ENCODE data around the gene CHD8. TPM values are rescaled to one million over a fixed set of nuclear protein-coding genes. Genes with fewer than 3 reads are reported as not detected.

Gene CHD8
- total RNA-seq, 1 experiment from 2014 or later: 135 TPM

DNA sequence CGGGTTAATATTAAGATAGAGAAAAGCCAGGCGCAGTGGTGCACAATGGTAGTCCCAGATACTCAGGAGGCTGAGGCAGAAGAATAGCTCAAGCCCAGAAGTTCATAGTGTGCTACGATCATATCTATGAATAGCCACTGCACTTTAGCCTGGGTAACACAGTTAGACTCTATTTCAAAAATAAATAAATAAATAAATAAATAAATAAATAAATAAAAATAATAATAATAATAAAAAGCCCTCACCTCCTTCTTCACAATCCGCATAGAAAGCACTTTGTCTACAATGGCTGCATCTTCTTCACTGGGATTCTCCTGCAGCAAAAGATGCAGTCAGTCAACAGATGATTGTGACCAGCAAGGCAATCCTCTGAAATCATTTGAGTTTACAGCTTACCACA is 40.6 kb downstream of the CHD8 start:
- Histone ChIP-seq H4K20me1 (ENCODE audit: control insufficient read depth, insufficient read depth, insufficient read length) (no peaks in the 10 kb centered on the region), H3K79me2 (ENCODE audit: insufficient read depth, low read length) (no peaks in the 10 kb centered on the region), H2BK15ac (ENCODE audit: low read depth, low read length) (no peak overlapping the region), H2BK120ac (ENCODE audit: low read depth, low read length, poor library complexity, severe bottlenecking) (no peak overlapping the region), H3K79me1 (ENCODE audit: insufficient read depth, low read depth, low read length, poor library complexity, severe bottlenecking) (peaks cover 6% of the 10 kb centered on the region), H2AK5ac (ENCODE audit: insufficient read length, low read length) (no peak overlapping the region), H3K18ac (ENCODE audit: insufficient read length, low read depth, low read length) (no peak overlapping the region), H3K9me3 (ENCODE audit: control insufficient read depth, low read depth, low read length) (no peaks in the 10 kb centered on the region), H2BK12ac (ENCODE audit: insufficient read length, low read depth, low read length) (no peak overlapping the region), H4K5ac (ENCODE audit: insufficient read length, low read depth, low read length) (no peak overlapping the region), H2BK20ac (ENCODE audit: low read depth, low read length, poor library complexity, severe bottlenecking) (no peak overlapping the region), H3K4ac (ENCODE audit: low read depth, low read length) (no peak overlapping the region), H3K4me2 (ENCODE audit: insufficient read depth, insufficient read length, low read length) (no peak overlapping the region), H3T11ph (ENCODE audit: low read length) (no peak overlapping the region), H4K91ac (ENCODE audit: insufficient read length, low read depth, low read length) (no peak overlapping the region), H3K9ac (ENCODE audit: extremely low read depth, insufficient read length, low read length) (no peak overlapping the region), H2AFZ (ENCODE audit: low read length) (no peak overlapping the region), H2BK5ac (ENCODE audit: insufficient read length, low read length) (no peak overlapping the region), H3K23ac (ENCODE audit: insufficient read length, low read depth, low read length) (no peak overlapping the region), H3K27ac (ENCODE audit: insufficient read length, low read depth, low read length) (no peak overlapping the region), H3K4me1 (ENCODE audit: insufficient read depth, low read length) (no peaks in the 10 kb centered on the region), H4K8ac (replicated peaks; ENCODE audit: insufficient read length, low read depth, low read length) (no peak overlapping the region), H3K27me3 (ENCODE audit: insufficient read depth, low read length) (no peaks in the 10 kb centered on the region), H3K56ac (ENCODE audit: insufficient read length, low read depth, low read length) (no peak overlapping the region), H3K23me2 (ENCODE audit: insufficient read length, low read depth, low read length, poor library complexity, severe bottlenecking) (no peaks in the 10 kb centered on the region), H3K14ac (ENCODE audit: insufficient read depth, low read length) (no peak overlapping the region)
- Mint-ChIP-seq H3K27ac (no peak overlapping the region), H3K4me1 (no peaks in the 10 kb centered on the region), H3K27me3 (ENCODE audit: low read depth) (no peaks in the 10 kb centered on the region), H3K36me3 (ENCODE audit: insufficient read depth in 1 of 3, low read depth in 3 of 3) (peaks cover 35 to 92% (median 78%) of the 10 kb centered on the region in 3 experiments; a peak in 6 of 7 replicates), H3K4me3 (no peak overlapping the region), H3K9me3 (no peaks in the 10 kb centered on the region)
- TF ChIP-seq, protein P1, sequence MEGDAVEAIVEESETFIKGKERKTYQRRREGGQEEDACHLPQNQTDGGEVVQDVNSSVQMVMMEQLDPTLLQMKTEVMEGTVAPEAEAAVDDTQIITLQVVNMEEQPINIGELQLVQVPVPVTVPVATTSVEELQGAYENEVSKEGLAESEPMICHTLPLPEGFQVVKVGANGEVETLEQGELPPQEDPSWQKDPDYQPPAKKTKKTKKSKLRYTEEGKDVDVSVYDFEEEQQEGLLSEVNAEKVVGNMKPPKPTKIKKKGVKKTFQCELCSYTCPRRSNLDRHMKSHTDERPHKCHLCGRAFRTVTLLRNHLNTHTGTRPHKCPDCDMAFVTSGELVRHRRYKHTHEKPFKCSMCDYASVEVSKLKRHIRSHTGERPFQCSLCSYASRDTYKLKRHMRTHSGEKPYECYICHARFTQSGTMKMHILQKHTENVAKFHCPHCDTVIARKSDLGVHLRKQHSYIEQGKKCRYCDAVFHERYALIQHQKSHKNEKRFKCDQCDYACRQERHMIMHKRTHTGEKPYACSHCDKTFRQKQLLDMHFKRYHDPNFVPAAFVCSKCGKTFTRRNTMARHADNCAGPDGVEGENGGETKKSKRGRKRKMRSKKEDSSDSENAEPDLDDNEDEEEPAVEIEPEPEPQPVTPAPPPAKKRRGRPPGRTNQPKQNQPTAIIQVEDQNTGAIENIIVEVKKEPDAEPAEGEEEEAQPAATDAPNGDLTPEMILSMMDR (conservative IDR thresholded peaks at IDR 0.05): no peak
- DNase-seq: no peak
- WGBS (ENCODE audit: extremely low coverage, insufficient read length, low lambda C conversion rate): no CpG with 5 or more reads among the region's 4 CpGs
